ENCODE data around the gene SLC8A2.

The SLC8A2 gene

GRCh38 chr19:47417746-47418691 is 53.7 kb downstream of the SLC8A2 start:
- no peak overlapping the region for H3K4me2 ChIP-seq (ENCODE audit: low read depth, low read length)
- no peaks in the 10 kb centered on the region for H3K9me2 ChIP-seq (replicated peaks; ENCODE audit: insufficient read depth, low read length)
- no peaks in the 10 kb centered on the region for H3K9me3 ChIP-seq (replicated peaks; ENCODE audit: insufficient read depth, low read length)
- H3K4me1 ChIP-seq (ENCODE audit: low read length): no peaks in the 10 kb centered on the region
- no peaks in the 10 kb centered on the region for H4K20me1 ChIP-seq (ENCODE audit: insufficient read depth, low read length)
- peaks cover 91% of the 10 kb centered on the region for H3K27me3 ChIP-seq (replicated peaks; ENCODE audit: insufficient read depth, low read length)
- no peaks in the 10 kb centered on the region for H3F3A ChIP-seq (ENCODE audit: insufficient read depth, low read length)
- H3K27ac ChIP-seq (ENCODE audit: low read length): no peak overlapping the region
- no peak overlapping the region for H2AFZ ChIP-seq (ENCODE audit: low read length)
- no peak overlapping the region for H3K4me3 ChIP-seq (ENCODE audit: low read length)
- no peak for TF ChIP-seq EZH2phosphoT487 (IDR thresholded peaks at IDR 0.05; ENCODE audit: low read length)
- TF ChIP-seq, protein P1, sequence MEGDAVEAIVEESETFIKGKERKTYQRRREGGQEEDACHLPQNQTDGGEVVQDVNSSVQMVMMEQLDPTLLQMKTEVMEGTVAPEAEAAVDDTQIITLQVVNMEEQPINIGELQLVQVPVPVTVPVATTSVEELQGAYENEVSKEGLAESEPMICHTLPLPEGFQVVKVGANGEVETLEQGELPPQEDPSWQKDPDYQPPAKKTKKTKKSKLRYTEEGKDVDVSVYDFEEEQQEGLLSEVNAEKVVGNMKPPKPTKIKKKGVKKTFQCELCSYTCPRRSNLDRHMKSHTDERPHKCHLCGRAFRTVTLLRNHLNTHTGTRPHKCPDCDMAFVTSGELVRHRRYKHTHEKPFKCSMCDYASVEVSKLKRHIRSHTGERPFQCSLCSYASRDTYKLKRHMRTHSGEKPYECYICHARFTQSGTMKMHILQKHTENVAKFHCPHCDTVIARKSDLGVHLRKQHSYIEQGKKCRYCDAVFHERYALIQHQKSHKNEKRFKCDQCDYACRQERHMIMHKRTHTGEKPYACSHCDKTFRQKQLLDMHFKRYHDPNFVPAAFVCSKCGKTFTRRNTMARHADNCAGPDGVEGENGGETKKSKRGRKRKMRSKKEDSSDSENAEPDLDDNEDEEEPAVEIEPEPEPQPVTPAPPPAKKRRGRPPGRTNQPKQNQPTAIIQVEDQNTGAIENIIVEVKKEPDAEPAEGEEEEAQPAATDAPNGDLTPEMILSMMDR (IDR thresholded peaks at IDR 0.05; ENCODE audit: low read length): no peak
- TF ChIP-seq EZH2 (optimal IDR thresholded peaks at IDR 0.05; ENCODE audit: low read depth, low read length): no peak
- H3K79me2 ChIP-seq (ENCODE audit: low read length): no peaks in the 10 kb centered on the region
- H3K9ac ChIP-seq (ENCODE audit: low read length): no peak overlapping the region
- no peaks in the 10 kb centered on the region for H3K36me3 ChIP-seq (replicated peaks; ENCODE audit: insufficient read depth, low read length)
- no peak for DNase-seq

- Histone ChIP-seq H3K27ac (ENCODE audit: low read length) (no peak overlapping the region), H3K9ac (ENCODE audit: low read length) (no peak overlapping the region), H3K79me2 (ENCODE audit: low read length) (no peaks in the 10 kb centered on the region), H3K4me3 (ENCODE audit: low read length) (no peak overlapping the region), H3K4me2 (ENCODE audit: low read depth, low read length) (no peak overlapping the region), H2AFZ (ENCODE audit: low read length) (no peak overlapping the region), H3F3A (ENCODE audit: insufficient read depth, low read length) (no peaks in the 10 kb centered on the region), H3K9me3 (replicated peaks; ENCODE audit: insufficient read depth, low read length) (no peaks in the 10 kb centered on the region), H4K20me1 (ENCODE audit: insufficient read depth, low read length) (no peaks in the 10 kb centered on the region), H3K4me1 (ENCODE audit: low read length) (no peaks in the 10 kb centered on the region), H3K27me3 (replicated peaks; ENCODE audit: insufficient read depth, low read length) (peaks cover 91% of the 10 kb centered on the region), H3K9me2 (replicated peaks; ENCODE audit: insufficient read depth, low read length) (no peaks in the 10 kb centered on the region), H3K36me3 (replicated peaks; ENCODE audit: insufficient read depth, low read length) (no peaks in the 10 kb centered on the region)
- DNase-seq: no peak
- TF ChIP-seq EZH2 (optimal IDR thresholded peaks at IDR 0.05; ENCODE audit: low read depth, low read length): no peak
- TF ChIP-seq EZH2phosphoT487 (IDR thresholded peaks at IDR 0.05; ENCODE audit: low read length): no peak
- TF ChIP-seq, protein P1 (IDR thresholded peaks at IDR 0.05; ENCODE audit: low read length): no peak
Measured at GRCh38 chr19:47417107-47417745, 54.5 kb downstream of the SLC8A2 start.

DNA sequence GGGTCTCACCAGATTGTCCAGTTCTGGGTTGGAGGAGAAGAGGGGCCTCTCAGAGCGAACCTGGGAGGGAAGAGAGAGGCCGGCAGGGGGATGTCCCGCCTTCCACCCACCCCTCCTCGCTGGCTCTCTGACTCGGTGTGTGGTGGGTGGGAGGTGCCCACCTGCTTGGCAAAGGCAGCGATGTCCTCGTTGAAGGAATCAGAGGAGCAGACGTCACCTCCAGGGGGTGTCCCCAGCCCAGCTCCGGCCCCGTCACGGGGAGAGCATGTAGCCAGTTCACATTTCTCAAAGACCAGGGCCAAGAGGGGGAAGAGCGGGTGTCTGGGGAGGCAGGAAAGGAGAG is 55.1 kb downstream of the SLC8A2 start:
- H3K4me3 ChIP-seq (ENCODE audit: low read length): no peak overlapping the region
- H3K27me3 ChIP-seq (replicated peaks; ENCODE audit: insufficient read depth, low read length): peaks cover 91% of the 10 kb centered on the region

More for the DNA sequence above, 55.1 kb downstream of the SLC8A2 start:
- H3K36me3 ChIP-seq (replicated peaks; ENCODE audit: insufficient read depth, low read length): no peaks in the 10 kb centered on the region
- H3K4me2 ChIP-seq (ENCODE audit: low read depth, low read length): no peak overlapping the region
- no peaks in the 10 kb centered on the region for H3K4me1 ChIP-seq (ENCODE audit: low read length)
- H3K27ac ChIP-seq (ENCODE audit: low read length): no peak overlapping the region
- no peaks in the 10 kb centered on the region for H3F3A ChIP-seq (ENCODE audit: insufficient read depth, low read length)
- no peak overlapping the region for H3K9ac ChIP-seq (ENCODE audit: low read length)
- no peaks in the 10 kb centered on the region for H4K20me1 ChIP-seq (ENCODE audit: insufficient read depth, low read length)
- H3K9me2 ChIP-seq (replicated peaks; ENCODE audit: insufficient read depth, low read length): no peaks in the 10 kb centered on the region
- TF ChIP-seq, protein P1 (IDR thresholded peaks at IDR 0.05; ENCODE audit: low read length): no peak
- no peak for TF ChIP-seq EZH2 (optimal IDR thresholded peaks at IDR 0.05; ENCODE audit: low read depth, low read length)
- no peak for TF ChIP-seq EZH2phosphoT487 (IDR thresholded peaks at IDR 0.05; ENCODE audit: low read length)
- H3K9me3 ChIP-seq (replicated peaks; ENCODE audit: insufficient read depth, low read length): no peaks in the 10 kb centered on the region
- DNase-seq: no peak
- H2AFZ ChIP-seq (ENCODE audit: low read length): no peak overlapping the region
- no peaks in the 10 kb centered on the region for H3K79me2 ChIP-seq (ENCODE audit: low read length)
